CD4-positive, alpha-beta memory T cell (primary cell): ENCODE measurements around the gene MGRN1. TPM values are rescaled to one million over a fixed set of nuclear protein-coding genes. Genes with fewer than 3 reads are reported as not detected.

Experiments
- CTCF ChIA-PET: fragments of 350-600 bp; sonication (Branson Sonifier 250); formaldehyde crosslinking; loops from one replicate; lab custom pipeline; 2021; ENCODE audit warnings: inconsistent platforms; ENCODE audit not compliant: partially characterized antibody; lab: Charles Lee
- POLR2A ChIA-PET: fragments of 350-600 bp; sonication (Branson Sonifier 250); formaldehyde crosslinking; loops from one replicate; lab custom pipeline; 2021; ENCODE audit not compliant: partially characterized antibody; lab: Charles Lee
- DNase-seq, 5 donors: peaks; one replicate each; pipeline versions ENCODE4 v3.0.0 to v3.0.0-alpha.2; 2020 to 2022; ENCODE audit warnings: mixed read lengths in 1 of 5
- H3K27ac ChIP-seq: one replicate; pipeline ENCODE4 v1.7.0; 2013; ENCODE audit warnings: low read depth, low read length
- H3K27me3 ChIP-seq: 2 replicates; pipeline ENCODE4 v1.7.0; 2013; ENCODE audit warnings: mild to moderate bottlenecking, low read length, moderate library complexity; ENCODE audit not compliant: insufficient read depth
- H3K36me3 ChIP-seq: 2 replicates; pipeline ENCODE4 v1.7.0; 2013; ENCODE audit warnings: mild to moderate bottlenecking, low read length, moderate library complexity; ENCODE audit not compliant: insufficient read depth
- H3K4me1 ChIP-seq: 2 replicates; pipeline ENCODE4 v1.7.0; 2013; ENCODE audit warnings: mild to moderate bottlenecking, low read length, moderate library complexity; ENCODE audit not compliant: insufficient read depth
- H3K4me3 ChIP-seq, 2 donors: one replicate each; pipeline ENCODE4 v1.7.0; 2013; ENCODE audit warnings: low read length in 2 of 2, mild to moderate bottlenecking in 1 of 2
- H3K9me3 ChIP-seq, 2 donors: one replicate each; pipeline ENCODE4 v1.7.0; 2013; ENCODE audit warnings: low read length in 2 of 2, control low read depth in 1 of 2; ENCODE audit not compliant: control insufficient read depth in 1 of 2
- H3K27ac Mint-ChIP-seq, 7 donors: one replicate each; pipeline ENCODE4 v1.8.0; 2020 to 2021; ENCODE audit warnings: mixed read lengths in 7 of 7, mild to moderate bottlenecking in 6 of 7, inconsistent platforms in 3 of 7, moderate library complexity in 3 of 7
- H3K27me3 Mint-ChIP-seq, 2 donors: one replicate each; pipeline ENCODE4 v1.8.0; 2020 to 2021; ENCODE audit warnings: mixed read lengths in 2 of 2
- H3K36me3 Mint-ChIP-seq, 2 donors: one replicate each; pipeline ENCODE4 v1.8.0; 2020 to 2021; ENCODE audit warnings: mixed read lengths in 2 of 2, inconsistent platforms in 1 of 2, mild to moderate bottlenecking in 1 of 2
- H3K4me1 Mint-ChIP-seq, 4 donors: one replicate each; pipeline ENCODE4 v1.8.0; 2020 to 2021; ENCODE audit warnings: mixed read lengths in 4 of 4, mild to moderate bottlenecking in 1 of 4
- H3K4me3 Mint-ChIP-seq, 8 donors: one replicate each; pipeline ENCODE4 v1.8.0; 2020 to 2021; ENCODE audit warnings: mixed read lengths in 8 of 8, mild to moderate bottlenecking in 7 of 8, moderate library complexity in 6 of 8, inconsistent platforms in 3 of 8
- H3K9me3 Mint-ChIP-seq, 8 donors: one replicate each; pipeline ENCODE4 v1.8.0; 2020 to 2021; ENCODE audit warnings: mixed read lengths in 8 of 8, mild to moderate bottlenecking in 5 of 8, inconsistent platforms in 3 of 8, moderate library complexity in 1 of 8
- intact Hi-C: fragments of 100-400 bp; cut with micrococcal nuclease; formaldehyde crosslinking; loops from one replicate; pipeline ENCODE4 v1.15.1; 2023
- polyA plus RNA-seq, 2 donors: library from polyadenylated mRNA; unstranded; fragments of 300-500 nt; fragmentation: Illumina TruSeq; gene quantifications; one replicate each; pipeline ENCODE4 v1.2.3, GENCODE V29; 2021
- total RNA-seq, 2 experiments: library from RNA; stranded (reverse); gene quantifications; one replicate each; pipeline ENCODE4 v1.2.3, GENCODE V29; 2021

The MGRN1 gene
- total and polyA plus RNA-seq, 4 experiments from 2014 or later: 1.2 to 64.1 (median 35.0) TPM

- Mint-ChIP-seq H3K4me3 (no peak overlapping the region), H3K27me3 (peaks cover 2 to 4% of the 10 kb centered on the region in 2 donors), H3K9me3 (no peaks in the 10 kb centered on the region), H3K27ac (no peak overlapping the region), H3K4me1 (no peaks in the 10 kb centered on the region), H3K36me3 (no peaks in the 10 kb centered on the region)
- intact Hi-C loops: no loop called here
- H3K4me1 ChIP-seq: no peaks in the 10 kb centered on the region
- no peaks in the 10 kb centered on the region for H3K36me3 ChIP-seq
- DNase-seq: no peak
- no peaks in the 10 kb centered on the region for H3K27me3 ChIP-seq
- ChIA-PET POLR2A (no interaction called here), CTCF (interaction anchor here (1.9 kb wide), 1 partner anchor 9 kb away, joined by 7 read pairs; no protein-coding TSS in a partner anchor)
- H3K27ac ChIP-seq: no peak overlapping the region
- no peak overlapping the region for H3K4me3 ChIP-seq
- no peaks in the 10 kb centered on the region for H3K9me3 ChIP-seq
Observed at GRCh38 chr16:4594433-4595410, 29.9 kb upstream of the MGRN1 start.

DNA sequence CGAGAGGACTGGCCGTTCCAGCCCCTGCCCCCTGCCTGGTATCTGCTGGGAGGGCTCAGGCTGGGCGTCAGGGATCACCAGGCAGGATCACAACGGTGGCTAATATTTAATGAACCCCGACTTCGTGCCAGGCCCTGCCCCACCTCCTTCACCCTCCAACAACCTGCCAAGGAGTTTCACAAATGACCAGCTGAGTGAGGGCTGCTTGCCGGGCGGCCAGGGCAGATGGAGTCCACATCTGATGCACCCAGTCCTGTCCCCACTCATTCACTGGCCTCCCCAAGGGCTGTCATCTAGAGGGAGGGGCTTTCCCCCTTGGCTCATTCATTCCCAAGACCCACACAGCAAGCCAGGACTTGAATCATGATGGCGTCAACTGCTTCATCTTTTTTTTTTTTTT lies 27.5 kb upstream of the MGRN1 start:
- no peak overlapping the region for H3K4me3 Mint-ChIP-seq
- intact Hi-C loops: no loop called here
- peaks cover 2 to 5% of the 10 kb centered on the region in 2 donors for H3K27me3 Mint-ChIP-seq
- H3K36me3 Mint-ChIP-seq: no peaks in the 10 kb centered on the region
- no peak overlapping the region for H3K4me3 ChIP-seq
- DNase-seq: no peak
- H3K9me3 Mint-ChIP-seq: no peaks in the 10 kb centered on the region
- no peaks in the 10 kb centered on the region for H3K36me3 ChIP-seq
- H3K27me3 ChIP-seq: no peaks in the 10 kb centered on the region
- no peak overlapping the region for H3K27ac ChIP-seq
- no peak overlapping the region for H3K27ac Mint-ChIP-seq
- POLR2A ChIA-PET: no interaction called here
- no peaks in the 10 kb centered on the region for H3K9me3 ChIP-seq
- H3K4me1 Mint-ChIP-seq: no peaks in the 10 kb centered on the region
- CTCF ChIA-PET: interaction anchor here (1.2 kb wide), 1 partner anchor 195 kb away, joined by 4 read pairs; no protein-coding TSS in a partner anchor
- no peaks in the 10 kb centered on the region for H3K4me1 ChIP-seq

- H3K4me1 ChIP-seq: no peaks in the 10 kb centered on the region
- no peaks in the 10 kb centered on the region for H3K9me3 ChIP-seq
- no peak overlapping the region for H3K4me3 ChIP-seq
- Mint-ChIP-seq H3K4me1 (no peaks in the 10 kb centered on the region), H3K27ac (no peak overlapping the region), H3K4me3 (no peak overlapping the region), H3K27me3 (peaks cover 2 to 5% of the 10 kb centered on the region in 2 donors), H3K36me3 (no peaks in the 10 kb centered on the region), H3K9me3 (no peaks in the 10 kb centered on the region)
- CTCF ChIA-PET: no interaction called here
- H3K36me3 ChIP-seq: no peaks in the 10 kb centered on the region
- intact Hi-C loops: no loop called here
- H3K27me3 ChIP-seq: no peaks in the 10 kb centered on the region
- DNase-seq: no peak
- H3K27ac ChIP-seq: no peak overlapping the region
- POLR2A ChIA-PET: no interaction called here
Observed at GRCh38 chr16:4599037-4599436, 25.6 kb upstream of the MGRN1 start.

DNA sequence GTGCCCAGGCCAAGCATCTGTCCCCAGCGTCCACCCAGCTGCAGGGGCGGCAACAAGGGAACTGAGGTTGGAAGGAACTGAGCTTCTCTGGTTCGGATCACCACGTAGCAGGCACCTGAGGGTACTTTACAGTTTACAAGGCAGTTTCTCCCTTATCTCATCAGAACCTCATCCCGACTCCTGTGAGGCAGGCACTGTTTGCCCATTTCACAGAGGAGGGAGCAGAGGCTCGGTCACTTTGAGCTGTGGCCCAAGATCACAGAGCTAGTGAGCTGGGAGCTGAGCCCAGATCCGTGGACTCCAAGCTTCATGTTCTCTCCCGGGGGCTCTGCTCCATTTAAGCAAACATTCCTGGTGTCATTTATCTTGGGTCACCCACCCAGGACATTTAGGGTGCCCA lies 25.1 kb upstream of the MGRN1 start:
- DNase-seq: no peak
- H3K27me3 Mint-ChIP-seq: peaks cover 2 to 5% of the 10 kb centered on the region in 2 donors
- no peaks in the 10 kb centered on the region for H3K4me1 Mint-ChIP-seq
- H3K4me3 Mint-ChIP-seq: no peak overlapping the region
- POLR2A ChIA-PET: no interaction called here
- H3K9me3 ChIP-seq: no peaks in the 10 kb centered on the region
- intact Hi-C loops: no loop called here
- H3K36me3 ChIP-seq: no peaks in the 10 kb centered on the region
- H3K9me3 Mint-ChIP-seq: no peaks in the 10 kb centered on the region
- H3K36me3 Mint-ChIP-seq: no peaks in the 10 kb centered on the region
- H3K27ac Mint-ChIP-seq: no peak overlapping the region
- CTCF ChIA-PET: no interaction called here
- no peaks in the 10 kb centered on the region for H3K27me3 ChIP-seq
- no peak overlapping the region for H3K27ac ChIP-seq
- no peaks in the 10 kb centered on the region for H3K4me1 ChIP-seq
- no peak overlapping the region for H3K4me3 ChIP-seq

DNA sequence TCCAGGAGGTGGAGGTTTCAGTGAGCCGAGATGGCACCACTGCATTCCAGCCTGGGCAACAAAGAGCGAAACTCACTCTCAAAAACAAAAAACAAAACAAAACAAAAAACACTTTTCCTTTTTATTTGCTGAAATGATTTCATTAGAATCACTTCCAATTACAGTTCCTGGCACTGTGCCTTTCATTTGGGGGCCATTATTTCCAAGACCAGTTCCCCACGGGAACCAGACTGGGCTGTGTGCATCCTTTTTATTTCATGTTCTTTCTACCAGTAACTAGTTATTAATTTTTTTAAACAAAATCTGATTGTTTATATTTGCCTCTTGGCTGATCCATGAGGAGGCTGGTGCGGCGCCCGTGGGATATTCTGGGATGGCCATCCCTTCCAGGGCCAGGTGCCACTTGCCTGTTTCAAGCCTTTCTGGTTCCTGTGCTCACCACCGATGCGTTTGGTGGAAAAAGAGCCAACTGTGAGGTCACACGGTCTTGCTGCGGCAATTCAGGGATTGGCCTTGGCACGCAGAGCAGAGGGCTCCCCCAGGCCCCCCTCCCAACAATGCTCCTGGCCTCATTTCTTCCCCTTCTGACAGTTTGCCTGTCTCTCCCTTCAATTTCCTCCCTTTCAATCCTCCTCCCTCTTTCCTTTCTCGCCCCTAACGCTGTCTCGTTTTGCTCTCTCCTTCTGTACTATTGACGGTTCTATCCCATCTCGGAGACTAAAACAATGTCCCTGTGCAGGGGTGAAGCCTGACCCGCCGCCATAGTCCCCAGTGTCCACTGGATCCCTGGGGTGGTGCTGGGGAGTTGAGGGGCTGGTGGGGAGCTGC lies 23.4 kb upstream of the MGRN1 start:
- Mint-ChIP-seq H3K27ac (no peak overlapping the region), H3K9me3 (no peaks in the 10 kb centered on the region)
- CTCF ChIA-PET: no interaction called here

DNA sequence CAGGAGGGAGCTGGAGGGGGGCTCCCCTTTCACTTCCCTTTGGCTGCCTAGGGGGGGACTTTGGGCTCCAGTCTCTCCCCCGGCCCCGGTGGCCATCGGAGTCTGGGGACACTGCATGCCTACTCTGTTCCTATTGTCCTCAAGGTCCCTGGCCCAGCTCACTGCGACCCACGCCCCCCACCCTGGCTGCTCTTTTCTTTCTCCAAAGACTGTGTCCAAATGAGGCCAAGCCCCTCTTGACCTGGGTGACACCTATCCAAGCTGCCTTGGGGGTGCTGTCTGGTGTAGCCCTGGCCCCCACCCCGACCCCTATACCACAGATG lies 22.8 kb upstream of the MGRN1 start:
- POLR2A ChIA-PET: no interaction called here

More for the DNA sequence above, 23.4 kb upstream of the MGRN1 start:
- DNase-seq: no peak
- Histone ChIP-seq H3K36me3 (no peaks in the 10 kb centered on the region), H3K4me3 (no peak overlapping the region), H3K4me1 (no peaks in the 10 kb centered on the region), H3K27me3 (no peaks in the 10 kb centered on the region), H3K9me3 (no peaks in the 10 kb centered on the region), H3K27ac (no peak overlapping the region)
- Mint-ChIP-seq H3K4me1 (no peaks in the 10 kb centered on the region), H3K36me3 (no peaks in the 10 kb centered on the region), H3K4me3 (no peak overlapping the region), H3K27me3 (peaks cover 2 to 3% of the 10 kb centered on the region in 2 donors)
- intact Hi-C loops: no loop called here
- POLR2A ChIA-PET: no interaction called here

DNA sequence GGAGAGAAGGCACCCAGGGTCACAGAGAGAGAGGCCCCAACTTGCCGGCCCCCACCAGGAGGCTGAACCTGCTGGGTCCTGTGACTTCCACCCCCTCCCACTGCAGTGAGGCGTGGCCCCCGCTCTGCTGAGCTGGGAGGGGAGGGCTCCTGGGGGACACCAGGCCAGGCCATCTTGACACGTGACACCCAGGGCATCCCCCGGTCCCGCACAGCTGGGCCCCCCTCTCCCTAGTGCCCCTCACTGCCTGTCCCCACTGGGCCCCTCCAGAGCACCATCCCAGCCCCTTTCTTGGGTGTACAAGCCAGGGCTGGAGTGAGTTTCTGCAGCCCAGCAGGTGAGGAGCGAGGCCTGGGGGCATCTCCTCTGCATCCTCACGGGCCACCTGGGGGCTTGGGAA lies 22.3 kb upstream of the MGRN1 start:
- Histone ChIP-seq H3K36me3 (no peaks in the 10 kb centered on the region), H3K27ac (no peak overlapping the region), H3K4me3 (no peak overlapping the region), H3K27me3 (no peaks in the 10 kb centered on the region), H3K4me1 (no peaks in the 10 kb centered on the region), H3K9me3 (no peaks in the 10 kb centered on the region)
- ChIA-PET POLR2A (no interaction called here), CTCF (no interaction called here)
- Mint-ChIP-seq H3K4me3 (no peak overlapping the region), H3K36me3 (no peaks in the 10 kb centered on the region), H3K4me1 (no peaks in the 10 kb centered on the region), H3K9me3 (no peaks in the 10 kb centered on the region), H3K27me3 (peaks cover 0 to 1% of the 10 kb centered on the region in 2 donors), H3K27ac (no peak overlapping the region)
- DNase-seq: no peak
- intact Hi-C loops: no loop called here

More for the DNA sequence above, 22.8 kb upstream of the MGRN1 start:
- Histone ChIP-seq H3K27ac (no peak overlapping the region), H3K4me3 (no peak overlapping the region), H3K27me3 (no peaks in the 10 kb centered on the region), H3K9me3 (no peaks in the 10 kb centered on the region), H3K4me1 (no peaks in the 10 kb centered on the region), H3K36me3 (no peaks in the 10 kb centered on the region)
- CTCF ChIA-PET: no interaction called here
- Mint-ChIP-seq H3K27ac (no peak overlapping the region), H3K4me1 (no peaks in the 10 kb centered on the region), H3K27me3 (peaks cover under 1 to 2% of the 10 kb centered on the region in 2 donors), H3K4me3 (no peak overlapping the region), H3K36me3 (no peaks in the 10 kb centered on the region), H3K9me3 (no peaks in the 10 kb centered on the region)
- DNase-seq: no peak
- intact Hi-C loops: no loop called here
